H9 (cell line): ENCODE data around the gene ZNF134. TPM values are rescaled to one million over a fixed set of nuclear protein-coding genes. Genes with fewer than 3 reads are reported as not detected.

Experiments used
- DNase-seq: peaks from one replicate; pipeline ENCODE4 v3.0.0-alpha.2; 2017
- H2AFZ ChIP-seq: one replicate; pipeline ENCODE4 v1.6.1; 2013; ENCODE audit warnings: mild to moderate bottlenecking, low read length, control low read depth, moderate library complexity
- H2AK5ac ChIP-seq: 2 replicates; pipeline ENCODE4 v1.6.1; 2013; ENCODE audit warnings: low read length, control low read depth, mixed read lengths; ENCODE audit not compliant: insufficient read length
- H2BK120ac ChIP-seq: one replicate; pipeline ENCODE4 v1.6.1; 2013; ENCODE audit warnings: low read depth, mild to moderate bottlenecking, low read length, control low read depth, inconsistent platforms; ENCODE audit not compliant: poor library complexity, severe bottlenecking
- H2BK12ac ChIP-seq: 2 replicates; pipeline ENCODE4 v1.6.1; 2013; ENCODE audit warnings: low read length, control low read depth, mixed read lengths, low read depth; ENCODE audit not compliant: insufficient read length
- H2BK15ac ChIP-seq: 2 replicates; pipeline ENCODE4 v1.6.1; 2013; ENCODE audit warnings: low read depth, low read length, control low read depth
- H2BK20ac ChIP-seq: one replicate; pipeline ENCODE4 v1.6.1; 2013; ENCODE audit warnings: low read depth, mild to moderate bottlenecking, low read length, control low read depth, inconsistent platforms; ENCODE audit not compliant: poor library complexity, severe bottlenecking
- H2BK5ac ChIP-seq: 2 replicates; pipeline ENCODE4 v1.6.1; 2013; ENCODE audit warnings: low read length, control low read depth, mixed read lengths; ENCODE audit not compliant: insufficient read length
- H3K14ac ChIP-seq: 2 replicates; pipeline ENCODE4 v1.6.1; 2013; ENCODE audit warnings: low read length, control low read depth; ENCODE audit not compliant: insufficient read depth
- H3K18ac ChIP-seq: 2 replicates; pipeline ENCODE4 v1.6.1; 2013; ENCODE audit warnings: low read depth, mild to moderate bottlenecking, mixed read lengths, low read length, control low read depth; ENCODE audit not compliant: insufficient read length
- H3K23ac ChIP-seq: 2 replicates; pipeline ENCODE4 v1.6.1; 2013; ENCODE audit warnings: low read length, control low read depth, mixed read lengths, low read depth; ENCODE audit not compliant: insufficient read length
- H3K23me2 ChIP-seq: 2 replicates; pipeline ENCODE4 v1.6.1; 2013; ENCODE audit warnings: low read depth, mild to moderate bottlenecking, mixed read lengths, low read length, control low read depth; ENCODE audit not compliant: insufficient read length, poor library complexity, severe bottlenecking
- H3K27ac ChIP-seq: 2 replicates; pipeline ENCODE4 v1.5.1; 2013; ENCODE audit warnings: low read length, control low read depth, mixed read lengths, low read depth; ENCODE audit not compliant: insufficient read length
- H3K27me3 ChIP-seq: 2 replicates; pipeline ENCODE4 v1.6.1; 2013; ENCODE audit warnings: low read length, control low read depth, inconsistent platforms; ENCODE audit not compliant: insufficient read depth
- H3K4ac ChIP-seq: 2 replicates; pipeline ENCODE4 v1.6.1; 2013; ENCODE audit warnings: low read depth, mild to moderate bottlenecking, control low read depth, inconsistent platforms, low read length, moderate library complexity
- H3K4me1 ChIP-seq: 2 replicates; pipeline ENCODE4 v1.6.1; 2013; ENCODE audit warnings: low read length, control low read depth, inconsistent platforms; ENCODE audit not compliant: insufficient read depth
- H3K4me2 ChIP-seq: 2 replicates; pipeline ENCODE4 v1.6.1; 2013; ENCODE audit warnings: low read length, control low read depth, mixed read lengths; ENCODE audit not compliant: insufficient read length, insufficient read depth
- H3K56ac ChIP-seq: 2 replicates; pipeline ENCODE4 v1.6.1; 2013; ENCODE audit warnings: low read depth, mild to moderate bottlenecking, mixed read lengths, low read length, control low read depth; ENCODE audit not compliant: insufficient read length
- H3K79me1 ChIP-seq: 2 replicates; pipeline ENCODE4 v1.6.1; 2013; ENCODE audit warnings: low read depth, mild to moderate bottlenecking, moderate library complexity, low read length, control low read depth, inconsistent platforms; ENCODE audit not compliant: insufficient read depth, poor library complexity, severe bottlenecking
- H3K79me2 ChIP-seq: 2 replicates; pipeline ENCODE4 v1.6.1; 2013; ENCODE audit warnings: low read length, control low read depth, inconsistent platforms; ENCODE audit not compliant: insufficient read depth
- H3K9ac ChIP-seq: 2 replicates; pipeline ENCODE4 v1.6.1; 2013; ENCODE audit warnings: low read length, control low read depth, mixed read lengths; ENCODE audit not compliant: insufficient read length; ENCODE audit errors: extremely low read depth
- H3K9me3 ChIP-seq: one replicate; pipeline ENCODE4 v1.6.1; 2013; ENCODE audit warnings: low read depth, low read length, inconsistent platforms; ENCODE audit not compliant: control insufficient read depth
- H3T11ph ChIP-seq: one replicate; pipeline ENCODE4 v1.6.1; 2013; ENCODE audit warnings: mild to moderate bottlenecking, low read length, control low read depth, inconsistent platforms
- H4K20me1 ChIP-seq: one replicate; pipeline ENCODE4 v1.6.1; 2013; ENCODE audit not compliant: control insufficient read depth, insufficient read length, insufficient read depth
- H4K5ac ChIP-seq: 2 replicates; pipeline ENCODE4 v1.6.1; 2013; ENCODE audit warnings: low read depth, mild to moderate bottlenecking, mixed read lengths, low read length, control low read depth; ENCODE audit not compliant: insufficient read length
- H4K8ac ChIP-seq: replicated peaks from 2 replicates; pipeline ENCODE4 v1.6.1; 2013; ENCODE audit warnings: low read length, control low read depth, mixed read lengths, low read depth; ENCODE audit not compliant: insufficient read length
- H4K91ac ChIP-seq: 2 replicates; pipeline ENCODE4 v1.6.1; 2013; ENCODE audit warnings: low read depth, mild to moderate bottlenecking, moderate library complexity, mixed read lengths, low read length, control low read depth; ENCODE audit not compliant: insufficient read length
- H3K27ac Mint-ChIP-seq, 3 experiments: 2 replicates in 2 of 3; 3 replicates in 1 of 3; pipeline ENCODE4 v1.8.0; 2020 to 2021; ENCODE audit warnings: mixed read lengths in 3 of 3, mild to moderate bottlenecking in 1 of 3, moderate library complexity in 1 of 3
- H3K27me3 Mint-ChIP-seq: 2 replicates; pipeline ENCODE4 v1.8.0; 2021; ENCODE audit warnings: low read depth, mild to moderate bottlenecking, moderate library complexity, mixed read lengths
- H3K36me3 Mint-ChIP-seq, 3 experiments: 2 replicates in 2 of 3; 3 replicates in 1 of 3; pipeline ENCODE4 v1.8.0; 2020 to 2021; ENCODE audit warnings: low read depth in 3 of 3, mixed read lengths in 3 of 3; ENCODE audit not compliant: insufficient read depth in 1 of 3
- H3K4me1 Mint-ChIP-seq, 2 experiments: 2 replicates each; pipeline ENCODE4 v1.8.0; 2020; ENCODE audit warnings: mixed read lengths in 2 of 2
- H3K4me3 Mint-ChIP-seq, 2 experiments: 2 replicates in 1 of 2; 3 replicates in 1 of 2; pipeline ENCODE4 v1.8.0; 2020 to 2021; ENCODE audit warnings: mild to moderate bottlenecking in 2 of 2, mixed read lengths in 2 of 2, moderate library complexity in 1 of 2
- H3K9me3 Mint-ChIP-seq, 2 experiments: 2 replicates in 1 of 2; 3 replicates in 1 of 2; pipeline ENCODE4 v1.8.0; 2020; ENCODE audit warnings: mild to moderate bottlenecking in 2 of 2, mixed read lengths in 2 of 2, moderate library complexity in 1 of 2
- CTCF ChIP-seq: fragments of 200-600 bp; sonication (generic); conservative IDR thresholded peaks from 3 replicates; pipeline ENCODE4 v1.8.0; 2021; ENCODE audit warnings: antibody characterized with exemption, mild to moderate bottlenecking
- WGBS: extraction: QIAGEN DNeasy Blood & Tissue Kit; methylation state at CpG from one replicate; pipeline ENCODE4 v1.1.7; 2013; ENCODE audit warnings: missing lambda C conversion rate, low lambda C conversion rate, mixed read lengths; ENCODE audit not compliant: insufficient read length; ENCODE audit errors: extremely low coverage; 5-methylcytosine and 5-hydroxymethylcytosine counted together
- total RNA-seq: library from RNA; stranded (reverse); gene quantifications from 2 replicates; pipeline ENCODE4 v1.2.1, GENCODE V29; 2021

ZNF134 gene
- total RNA-seq, 1 experiment from 2014 or later: 44.1 TPM

- Mint-ChIP-seq H3K9me3 (peaks cover 0 to 18% of the 10 kb centered on the region in 2 experiments), H3K4me3 (peak overlapping the region in 1 of 2 experiments; percentile 43; a peak in 3 of 5 replicates), H3K36me3 (no peaks in the 10 kb centered on the region; a peak in 2 of 7 replicates), H3K4me1 (peaks cover 5 to 6% of the 10 kb centered on the region in 2 experiments; a peak in 3 of 4 replicates), H3K27me3 (peaks cover 48% of the 10 kb centered on the region), H3K27ac (peak overlapping the region in 1 of 3 experiments; percentile 90; a peak in 2 of 7 replicates)
- H3K23ac ChIP-seq: no peak overlapping the region
- no peak overlapping the region for H3K9ac ChIP-seq
- no peak overlapping the region for H3K18ac ChIP-seq
- no peak overlapping the region for H4K91ac ChIP-seq
- H2AFZ ChIP-seq: peak overlapping the region; percentile 3
- H3K79me2 ChIP-seq: no peaks in the 10 kb centered on the region
- no peaks in the 10 kb centered on the region for H3K27me3 ChIP-seq
- H3K23me2 ChIP-seq: no peaks in the 10 kb centered on the region
- no peak overlapping the region for H2BK20ac ChIP-seq
- H3K4me2 ChIP-seq: peak overlapping the region; percentile 14
- no peak overlapping the region for H2BK12ac ChIP-seq
- H3K4me1 ChIP-seq: peaks cover 4% of the 10 kb centered on the region; the same call in 1 of the 2 replicates
- WGBS: no CpG with 5 or more reads among the region's 6 CpGs
- no peak overlapping the region for H3K14ac ChIP-seq
- peak; percentile 46 for TF ChIP-seq CTCF
- H3K27ac ChIP-seq: no peak overlapping the region
- H3K4ac ChIP-seq: no peak overlapping the region
- no peak overlapping the region for H2BK15ac ChIP-seq
- no peak overlapping the region for H4K8ac ChIP-seq
- no peak for DNase-seq
- no peaks in the 10 kb centered on the region for H3K79me1 ChIP-seq
- no peak overlapping the region for H2BK120ac ChIP-seq
- no peak overlapping the region for H4K5ac ChIP-seq
- H2AK5ac ChIP-seq: no peak overlapping the region
- H3T11ph ChIP-seq: no peak overlapping the region
- H3K9me3 ChIP-seq: no peaks in the 10 kb centered on the region
- H3K56ac ChIP-seq: no peak overlapping the region
- H4K20me1 ChIP-seq: no peaks in the 10 kb centered on the region
- no peak overlapping the region for H2BK5ac ChIP-seq
Measured at GRCh38 chr19:57651654-57651996, 37.6 kb downstream of the ZNF134 start.
